ENCODE data around the gene RBMS3.

- TF ChIP-seq CTCF (conservative IDR thresholded peaks at IDR 0.05; ENCODE audit: low read length) (no peak), EZH2phosphoT487 (IDR thresholded peaks at IDR 0.05; ENCODE audit: borderline replicate concordance, low read depth, low read length) (no peak)
Measured at GRCh38 chr3:29270752-29271151, 10.1 kb upstream of the RBMS3 start.

All from OCI-LY7 (cell line).